ACC112 (cell line): ENCODE results near the gene CENPM.
"Not testable (repeated sequence)": the region's sequence is repeated elsewhere in the genome, so short reads cannot be mapped to it uniquely, and the experiment has no call there.

Experiments used
- H2AFZ ChIP-seq: fragments of 200-600 bp; sonication (generic); one replicate; pipeline ENCODE4 v1.6.0; 2017; ENCODE audit warnings: antibody characterized with exemption, low read length; ENCODE audit not compliant: unreplicated experiment
- H3K27ac ChIP-seq: fragments of 200-600 bp; sonication (generic); 2 replicates; pipeline ENCODE4 v1.5.1; 2014; ENCODE audit warnings: low read depth, mild to moderate bottlenecking, antibody characterized with exemption, low read length, moderate library complexity
- H3K27me3 ChIP-seq: fragments of 200-600 bp; sonication (generic); 2 replicates; pipeline ENCODE4 v1.6.1; 2014; ENCODE audit warnings: mild to moderate bottlenecking, antibody characterized with exemption, low read length, moderate library complexity, mixed read lengths; ENCODE audit not compliant: insufficient read depth
- H3K36me3 ChIP-seq: fragments of 200-600 bp; sonication (generic); 2 replicates; pipeline ENCODE4 v1.6.1; 2016; ENCODE audit warnings: mild to moderate bottlenecking, antibody characterized with exemption, low read length, moderate library complexity, mixed read lengths; ENCODE audit not compliant: insufficient read depth
- H3K4me1 ChIP-seq: fragments of 200-600 bp; sonication (generic); one replicate; pipeline ENCODE4 v1.6.1; 2016; ENCODE audit warnings: low read length, mixed read lengths; ENCODE audit not compliant: insufficient read depth, unreplicated experiment, control insufficient read depth
- H3K4me3 ChIP-seq: fragments of 200-600 bp; sonication (generic); 2 replicates; pipeline ENCODE4 v1.5.1; 2014; ENCODE audit warnings: mild to moderate bottlenecking, low read depth, low read length
- H3K79me2 ChIP-seq: fragments of 200-600 bp; sonication (generic); one replicate; pipeline ENCODE4 v1.6.0; 2016; ENCODE audit warnings: low read length; ENCODE audit not compliant: control insufficient read depth, unreplicated experiment, insufficient read depth

CENPM gene

GRCh38 chr22:41966225-41966606 is 19.3 kb upstream of the CENPM start:
- Histone ChIP-seq H3K36me3 (no peaks in the 10 kb centered on the region), H3K27me3 (no peaks in the 10 kb centered on the region), H3K27ac (0 out of 2 replicates have a peak overlapping the region, but pooled peaks have one; percentile 9), H3K79me2 (no peaks in the 10 kb centered on the region), H3K4me3 (no peak overlapping the region), H3K4me1 (no peaks in the 10 kb centered on the region), H2AFZ (no peak overlapping the region)

- H3K27ac ChIP-seq = no peak overlapping the region
- no peaks in the 10 kb centered on the region for H3K36me3 ChIP-seq
- no peak overlapping the region for H3K4me3 ChIP-seq
- no peak overlapping the region for H2AFZ ChIP-seq
- no peaks in the 10 kb centered on the region for H3K79me2 ChIP-seq
- no peaks in the 10 kb centered on the region for H3K27me3 ChIP-seq
- H3K4me1 ChIP-seq = no peaks in the 10 kb centered on the region
Measured at GRCh38 chr22:41964112-41964491, 17.1 kb upstream of the CENPM start.

GRCh38 chr22:41963453-41964111 is 16.6 kb upstream of the CENPM start:
- no peak overlapping the region for H3K4me3 ChIP-seq
- no peaks in the 10 kb centered on the region for H3K4me1 ChIP-seq
- no peaks in the 10 kb centered on the region for H3K79me2 ChIP-seq
- H2AFZ ChIP-seq = no peak overlapping the region
- H3K27ac ChIP-seq = no peak overlapping the region
- no peaks in the 10 kb centered on the region for H3K36me3 ChIP-seq
- no peaks in the 10 kb centered on the region for H3K27me3 ChIP-seq

- H3K27ac ChIP-seq = no peak overlapping the region
- H2AFZ ChIP-seq = no peak overlapping the region
- H3K27me3 ChIP-seq = no peaks in the 10 kb centered on the region
- H3K4me3 ChIP-seq = no peak overlapping the region
- no peaks in the 10 kb centered on the region for H3K36me3 ChIP-seq
- H3K4me1 ChIP-seq = no peaks in the 10 kb centered on the region
- no peaks in the 10 kb centered on the region for H3K79me2 ChIP-seq
Measured at GRCh38 chr22:41957941-41958556, 11.1 kb upstream of the CENPM start.

GRCh38 chr22:41952713-41953112 is 5.8 kb upstream of the CENPM start:
- no peaks in the 10 kb centered on the region for H3K36me3 ChIP-seq
- no peaks in the 10 kb centered on the region for H3K79me2 ChIP-seq
- H3K27me3 ChIP-seq = no peaks in the 10 kb centered on the region
- H3K4me1 ChIP-seq = no peaks in the 10 kb centered on the region
- H3K27ac ChIP-seq = no peak overlapping the region
- no peak overlapping the region for H2AFZ ChIP-seq
- no peak overlapping the region for H3K4me3 ChIP-seq

GRCh38 chr22:41951898-41952474 is 5.0 kb upstream of the CENPM start, which contains the start of gene SMIM45:
Gene SMIM45, plus strand, starts transcription at chr22:41952150.
- Histone ChIP-seq H3K36me3 (no peaks in the 10 kb centered on the region), H3K4me1 (no peaks in the 10 kb centered on the region), H3K79me2 (no peaks in the 10 kb centered on the region), H3K4me3 (no peak within 1 kb of the TSS), H2AFZ (no peak within 1 kb of the TSS), H3K27me3 (no peaks in the 10 kb centered on the region), H3K27ac (no peak within 1 kb of the TSS)

- Histone ChIP-seq H3K36me3 (no peaks in the 10 kb centered on the region), H3K79me2 (peaks cover 5% of the 10 kb centered on the region), H3K4me1 (no peaks in the 10 kb centered on the region), H3K27me3 (no peaks in the 10 kb centered on the region), H3K27ac (no peak overlapping the region), H3K4me3 (no peak overlapping the region), H2AFZ (no peak overlapping the region)
Measured at GRCh38 chr22:41949297-41949965, 2.5 kb upstream of the CENPM start.

GRCh38 chr22:41948928-41949296 is 2.0 kb upstream of the CENPM start:
- H3K27ac ChIP-seq, H3K4me3 ChIP-seq, H3K27me3 ChIP-seq, H2AFZ ChIP-seq, H3K4me1 ChIP-seq, H3K79me2 ChIP-seq, H3K36me3 ChIP-seq: not testable (repeated sequence)

- Histone ChIP-seq H3K27ac (no peak overlapping the region), H3K4me3 (0 out of 2 replicates have a peak overlapping the region, but pooled peaks have one; percentile 29), H3K27me3 (no peaks in the 10 kb centered on the region), H2AFZ (no peak overlapping the region), H3K4me1 (peaks cover 7% of the 10 kb centered on the region), H3K79me2 (peaks cover 5% of the 10 kb centered on the region), H3K36me3 (no peaks in the 10 kb centered on the region)
Measured at GRCh38 chr22:41948142-41948541, 1.2 kb upstream of the CENPM start.

GRCh38 chr22:41947424-41948080 is 600 bp upstream of the CENPM start:
- no peaks in the 10 kb centered on the region for H3K36me3 ChIP-seq
- H3K27ac ChIP-seq = no peak overlapping the region
- H2AFZ ChIP-seq = peak overlapping the region; percentile 16
- no peaks in the 10 kb centered on the region for H3K27me3 ChIP-seq
- H3K4me3 ChIP-seq = peak overlapping the region; percentile 93
- peaks cover 7% of the 10 kb centered on the region for H3K4me1 ChIP-seq
- peaks cover 5% of the 10 kb centered on the region for H3K79me2 ChIP-seq
